Loucy (cell line): ENCODE measurements around the gene HOGA1.

Source experiments
- EZH2phosphoT487 ChIP-seq: fragments of 200-600 bp; IDR thresholded peaks from 2 replicates; pipeline ENCODE4 v1.6.1; 2018; ENCODE audit warnings: antibody characterized with exemption, mild to moderate bottlenecking, moderate library complexity, borderline replicate concordance
- TF ChIP-seq, protein P1 (sequence below): fragments of 200-600 bp; sonication (generic); conservative IDR thresholded peaks from 2 replicates; pipeline ENCODE4 v1.5.1; 2014; ENCODE audit warnings: mild to moderate bottlenecking, antibody characterized with exemption, low read length

DNA sequence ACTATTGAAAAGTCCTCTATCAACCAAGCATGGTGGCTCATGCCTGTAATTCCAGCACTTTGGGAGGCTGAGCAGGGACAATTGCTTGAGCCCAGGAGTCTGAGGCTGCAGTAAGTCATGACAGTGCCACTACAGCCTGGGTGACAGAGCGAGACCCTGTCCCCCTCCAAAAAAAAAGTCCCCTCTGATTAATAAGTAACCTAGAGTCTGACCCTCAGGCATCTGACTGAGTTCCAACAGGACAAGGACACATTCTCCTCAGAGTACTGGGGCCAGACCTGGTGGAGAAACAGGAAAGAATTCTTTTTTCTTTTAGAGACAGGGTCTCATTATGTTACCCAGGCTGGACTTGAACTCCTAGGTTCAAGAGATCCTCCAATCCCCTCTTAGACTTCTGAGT, 39.1 kb downstream of the HOGA1 start:
- TF ChIP-seq, protein P1, sequence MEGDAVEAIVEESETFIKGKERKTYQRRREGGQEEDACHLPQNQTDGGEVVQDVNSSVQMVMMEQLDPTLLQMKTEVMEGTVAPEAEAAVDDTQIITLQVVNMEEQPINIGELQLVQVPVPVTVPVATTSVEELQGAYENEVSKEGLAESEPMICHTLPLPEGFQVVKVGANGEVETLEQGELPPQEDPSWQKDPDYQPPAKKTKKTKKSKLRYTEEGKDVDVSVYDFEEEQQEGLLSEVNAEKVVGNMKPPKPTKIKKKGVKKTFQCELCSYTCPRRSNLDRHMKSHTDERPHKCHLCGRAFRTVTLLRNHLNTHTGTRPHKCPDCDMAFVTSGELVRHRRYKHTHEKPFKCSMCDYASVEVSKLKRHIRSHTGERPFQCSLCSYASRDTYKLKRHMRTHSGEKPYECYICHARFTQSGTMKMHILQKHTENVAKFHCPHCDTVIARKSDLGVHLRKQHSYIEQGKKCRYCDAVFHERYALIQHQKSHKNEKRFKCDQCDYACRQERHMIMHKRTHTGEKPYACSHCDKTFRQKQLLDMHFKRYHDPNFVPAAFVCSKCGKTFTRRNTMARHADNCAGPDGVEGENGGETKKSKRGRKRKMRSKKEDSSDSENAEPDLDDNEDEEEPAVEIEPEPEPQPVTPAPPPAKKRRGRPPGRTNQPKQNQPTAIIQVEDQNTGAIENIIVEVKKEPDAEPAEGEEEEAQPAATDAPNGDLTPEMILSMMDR = no peak
- TF ChIP-seq EZH2phosphoT487 = no peak
